Head of caudate nucleus (tissue), 42 donors: ENCODE results near the gene CNN2.

Experiments used
- DNase-seq, 42 donors: peaks; one replicate each; pipeline versions ENCODE4 v3.0.0 to v3.0.0-alpha.2; 2020 to 2021; ENCODE audit warnings: mixed read lengths in 7 of 42
- intact Hi-C: fragments of 100-400 bp; cut with DNase I; formaldehyde crosslinking; loops from one replicate; pipeline ENCODE4 v1.15.0; 2022

CNN2 gene

DNA sequence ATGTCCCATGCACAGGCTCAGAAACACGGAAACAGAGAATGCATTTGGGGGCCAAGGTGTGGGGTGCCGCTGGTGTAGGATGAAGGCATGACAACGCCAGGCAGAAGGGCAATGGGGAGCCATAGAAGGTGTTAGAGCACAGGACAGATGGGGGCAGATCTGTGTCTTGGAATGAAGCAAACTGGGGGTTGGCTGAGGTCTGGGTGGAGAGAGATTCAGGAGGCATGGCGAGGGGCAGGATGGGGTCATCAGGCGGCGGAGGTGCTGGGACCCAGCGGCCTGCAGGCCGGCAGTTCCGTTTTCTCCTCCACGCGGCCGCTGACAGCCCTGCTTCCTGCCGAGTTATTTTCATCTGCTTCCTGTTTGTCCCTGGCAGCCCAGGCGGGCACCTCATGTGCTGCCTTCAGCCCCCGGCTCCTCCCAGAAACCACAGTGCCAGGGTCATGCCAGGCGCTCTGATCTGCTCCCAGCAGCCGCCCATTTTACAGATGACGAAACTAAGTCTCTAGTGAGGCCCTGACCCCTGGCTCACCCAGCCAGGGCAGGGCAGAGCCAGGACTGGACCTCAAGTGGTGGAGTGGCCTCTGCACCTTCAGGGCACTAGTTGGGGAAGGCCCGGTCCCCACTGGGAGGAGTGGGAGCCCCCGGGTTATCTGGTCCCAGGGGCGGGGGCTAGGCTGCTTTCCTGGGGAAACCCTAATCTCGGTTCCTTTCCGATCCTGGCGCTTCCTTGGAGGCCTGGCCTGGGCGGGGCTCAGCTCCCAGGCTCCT lies 42.8 kb downstream of the CNN2 start:
- intact Hi-C loops = no loop called here
- peak in 33 of 42 donors; percentile 22 to 70 (median 43) for DNase-seq

DNA sequence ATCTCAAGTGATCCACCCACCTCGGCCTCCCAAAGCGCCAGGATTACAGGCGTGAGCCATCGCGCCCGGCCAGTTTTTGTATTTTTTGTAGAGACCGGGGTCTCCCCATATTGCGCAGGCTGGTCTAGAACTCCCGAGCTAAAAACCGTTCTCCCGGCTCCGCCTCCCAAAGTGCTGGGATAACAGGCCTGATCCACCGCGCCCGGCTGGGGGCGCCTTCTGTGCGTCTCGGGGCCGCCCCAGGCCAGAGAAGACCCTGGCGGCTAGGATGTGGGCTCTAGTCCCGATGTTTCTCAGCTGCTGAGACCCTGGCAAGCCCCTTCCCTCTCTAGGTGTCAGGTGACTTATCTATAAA lies 44.1 kb downstream of the CNN2 start:
- no peak for DNase-seq
- intact Hi-C loops = no loop called here

DNA sequence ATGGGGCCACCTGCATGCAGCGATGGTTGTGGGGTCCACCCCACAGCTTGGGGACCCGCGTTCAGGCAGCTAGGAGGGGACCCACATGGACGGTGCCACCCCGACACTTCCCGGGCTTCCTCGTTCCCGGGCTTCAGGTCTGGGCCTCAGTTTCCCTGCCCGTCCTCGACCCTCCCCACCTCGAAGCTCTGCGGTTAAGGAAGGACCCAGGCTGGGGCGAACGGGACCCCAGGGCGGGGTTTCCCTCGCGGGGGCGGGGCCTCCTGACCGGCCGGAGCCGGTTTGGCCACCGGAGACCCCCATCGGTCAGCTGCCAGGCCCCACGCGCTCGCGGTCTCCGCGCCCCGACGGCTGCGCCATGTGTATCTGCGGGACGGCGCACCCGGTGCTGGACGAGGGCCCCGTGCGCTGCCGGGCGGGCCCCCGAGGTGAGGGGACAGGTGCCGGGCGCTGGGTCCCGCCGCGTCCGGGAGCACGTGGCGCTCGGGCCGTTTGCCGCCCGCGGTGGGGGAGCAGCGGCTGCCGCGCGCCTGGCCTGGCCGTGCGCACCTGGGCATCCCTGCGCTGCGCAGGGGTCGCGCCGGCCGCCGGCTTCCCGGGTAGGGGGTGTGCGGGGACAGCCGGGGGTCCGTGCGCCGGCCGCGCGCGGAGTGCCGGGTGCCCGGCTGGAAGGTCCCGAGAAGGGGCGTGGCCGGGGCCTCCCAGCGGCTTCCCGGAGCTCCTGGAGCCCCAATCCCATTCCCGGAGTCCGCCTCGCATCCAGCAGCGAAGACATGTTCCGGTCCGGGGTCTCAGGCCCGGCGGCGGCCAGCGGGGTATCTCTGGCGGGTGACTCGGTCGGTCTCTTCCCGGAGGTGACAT lies 44.8 kb downstream of the CNN2 start:
- intact Hi-C loops = no loop called here
- DNase-seq = no peak

DNA sequence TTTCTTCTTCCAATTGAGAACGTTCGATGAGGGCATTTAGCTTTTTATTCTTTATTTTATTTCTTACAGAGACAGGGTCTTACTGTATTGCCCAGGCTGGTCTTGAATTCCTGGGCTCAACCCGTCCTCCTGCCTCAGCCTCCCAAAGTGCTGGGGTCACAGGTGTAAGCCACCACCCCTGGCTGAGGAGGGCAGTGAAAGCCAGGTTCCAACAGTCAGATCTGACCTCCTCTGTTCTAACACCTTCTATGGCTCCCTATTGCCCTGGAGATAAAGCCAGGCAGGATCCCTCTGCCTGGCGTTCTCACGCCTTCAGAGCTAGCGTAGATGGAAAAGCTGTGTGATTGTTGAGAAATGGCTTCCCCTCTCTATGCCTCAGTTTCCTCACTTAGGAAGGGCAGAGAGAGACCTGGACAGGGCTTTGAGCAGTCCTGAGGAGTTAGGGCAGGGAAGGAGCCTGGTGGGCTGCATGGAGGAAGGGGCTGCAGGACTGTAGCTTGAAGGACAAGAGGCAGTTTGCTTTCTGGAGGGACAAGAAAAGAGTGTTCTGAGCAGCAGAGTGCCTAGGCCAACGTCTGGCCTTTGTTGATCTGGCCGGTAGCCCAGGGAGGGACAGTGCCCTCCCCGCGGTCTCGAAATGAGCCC lies 46.1 kb downstream of the CNN2 start:
- no peak for DNase-seq
- intact Hi-C loops = no loop called here

DNA sequence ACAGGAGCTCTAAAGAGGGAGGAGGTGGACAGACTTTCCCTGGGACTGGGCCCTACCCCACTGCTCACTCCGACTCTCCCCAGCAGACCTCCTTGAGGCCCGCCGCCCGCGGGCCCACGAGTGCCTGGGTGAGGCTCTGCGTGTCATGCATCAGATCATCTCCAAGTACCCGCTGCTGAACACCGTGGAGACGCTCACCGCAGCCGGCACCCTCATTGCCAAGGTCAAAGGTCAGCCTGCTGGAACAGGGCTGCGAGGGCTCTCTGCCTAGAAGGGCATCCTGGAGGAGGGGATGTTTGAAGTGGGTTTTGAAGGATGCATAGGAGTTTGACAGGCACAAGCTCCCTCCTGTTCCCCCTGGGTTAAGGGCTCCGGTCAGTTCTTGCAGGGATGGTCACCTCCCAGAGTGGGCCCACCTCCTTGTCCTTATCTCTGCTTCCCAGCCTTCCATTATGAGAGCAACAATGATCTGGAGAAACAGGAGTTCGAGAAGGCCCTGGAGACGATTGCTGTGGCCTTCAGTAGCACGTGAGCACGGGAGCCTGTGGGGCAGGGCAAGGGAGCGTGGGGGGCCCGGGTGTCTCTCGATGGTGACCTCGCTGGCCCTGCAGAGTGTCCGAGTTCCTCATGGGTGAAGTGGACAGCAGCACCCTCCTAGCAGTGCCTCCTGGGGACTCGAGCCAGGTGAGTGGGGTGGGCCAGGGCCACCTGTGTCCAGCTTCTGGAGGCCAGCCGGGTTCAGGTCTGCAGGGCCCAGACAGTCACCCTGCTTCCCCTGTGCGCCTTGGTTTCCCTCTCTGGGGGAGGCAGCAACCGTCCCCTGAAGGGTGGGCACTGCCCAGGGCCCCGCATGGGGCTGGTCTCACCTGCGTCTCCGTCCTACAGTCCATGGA lies 46.9 kb downstream of the CNN2 start:
- DNase-seq = no peak
- intact Hi-C loops = no loop called here

DNA sequence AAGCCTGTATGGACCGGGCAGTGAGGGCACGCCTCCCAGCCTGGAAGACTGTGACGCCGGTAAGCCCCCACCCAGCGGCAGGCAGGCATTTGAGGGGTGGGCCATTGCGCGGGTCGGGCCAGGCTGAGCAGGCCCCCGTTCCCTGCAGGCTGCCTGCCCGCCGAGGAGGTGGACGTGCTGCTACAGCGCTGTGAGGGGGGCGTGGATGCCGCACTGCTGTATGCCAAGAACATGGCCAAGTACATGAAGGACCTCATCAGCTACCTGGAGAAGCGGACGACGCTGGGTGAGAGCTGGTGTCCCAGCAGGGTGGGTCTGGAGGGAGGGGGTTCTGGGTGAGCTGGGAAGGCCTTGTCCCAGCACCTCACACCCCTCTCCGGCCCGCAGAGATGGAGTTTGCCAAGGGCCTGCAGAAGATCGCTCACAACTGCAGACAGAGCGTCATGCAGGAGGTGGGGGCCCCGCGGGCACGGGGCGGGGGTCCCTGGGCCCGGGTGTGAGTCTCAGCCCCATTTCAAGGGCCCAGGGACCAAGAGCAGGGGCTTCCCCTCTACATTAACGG lies 47.6 kb downstream of the CNN2 start:
- intact Hi-C loops = no loop called here
- no peak for DNase-seq

DNA sequence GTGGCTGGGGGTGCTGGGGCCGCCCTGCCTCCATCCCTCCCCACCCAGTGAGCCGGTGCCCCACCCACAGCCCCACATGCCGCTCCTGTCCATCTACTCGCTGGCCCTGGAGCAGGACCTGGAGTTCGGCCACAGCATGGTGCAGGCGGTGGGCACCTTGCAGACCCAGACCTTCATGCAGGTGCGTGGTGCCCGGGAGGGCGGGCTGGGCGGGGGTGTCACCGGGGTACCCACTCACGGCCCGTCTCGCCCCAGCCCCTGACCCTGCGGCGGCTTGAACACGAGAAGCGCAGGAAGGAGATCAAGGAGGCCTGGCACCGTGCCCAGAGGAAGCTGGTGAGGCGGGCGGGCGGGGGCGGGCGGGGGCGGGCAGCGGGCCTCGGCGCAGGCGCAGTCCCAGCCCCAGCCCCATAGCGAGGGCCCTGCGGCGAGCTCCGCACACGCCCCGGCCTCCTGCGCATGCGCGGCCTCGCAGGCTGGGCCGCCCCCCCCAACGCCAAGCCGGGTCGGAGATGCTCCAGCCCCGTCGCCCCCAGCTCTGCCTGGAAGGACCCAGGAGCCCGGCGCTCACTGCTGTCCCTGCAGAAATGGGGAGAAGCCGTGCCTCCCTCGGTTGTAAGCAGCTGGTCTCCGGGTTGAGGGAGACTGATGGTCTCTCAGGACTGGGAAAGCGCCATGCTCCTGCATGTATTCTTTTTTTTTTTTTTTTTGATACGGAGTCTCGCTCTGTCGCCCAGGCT lies 48.3 kb downstream of the CNN2 start:
- DNase-seq = peak in 41 of 42 donors; percentile 23 to 82 (median 62)
- intact Hi-C loops = no loop called here

DNA sequence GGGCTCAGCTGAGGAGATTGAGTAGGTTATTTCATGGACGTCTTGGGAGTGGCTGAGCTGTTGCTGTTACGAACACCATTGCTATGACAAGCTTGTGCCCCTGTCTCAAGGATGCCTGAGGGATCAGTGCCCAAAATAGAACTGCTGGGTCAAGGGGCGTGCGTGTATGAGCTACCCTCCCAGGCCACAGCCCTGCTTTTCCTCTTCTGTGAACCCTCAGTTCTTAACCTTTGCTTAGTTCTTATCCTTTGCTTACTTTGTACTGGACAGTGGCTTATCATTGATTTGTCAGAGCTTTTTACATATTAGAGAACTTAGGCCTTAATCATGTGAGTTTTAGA lies 49.6 kb downstream of the CNN2 start:
- intact Hi-C loops = no loop called here

DNA sequence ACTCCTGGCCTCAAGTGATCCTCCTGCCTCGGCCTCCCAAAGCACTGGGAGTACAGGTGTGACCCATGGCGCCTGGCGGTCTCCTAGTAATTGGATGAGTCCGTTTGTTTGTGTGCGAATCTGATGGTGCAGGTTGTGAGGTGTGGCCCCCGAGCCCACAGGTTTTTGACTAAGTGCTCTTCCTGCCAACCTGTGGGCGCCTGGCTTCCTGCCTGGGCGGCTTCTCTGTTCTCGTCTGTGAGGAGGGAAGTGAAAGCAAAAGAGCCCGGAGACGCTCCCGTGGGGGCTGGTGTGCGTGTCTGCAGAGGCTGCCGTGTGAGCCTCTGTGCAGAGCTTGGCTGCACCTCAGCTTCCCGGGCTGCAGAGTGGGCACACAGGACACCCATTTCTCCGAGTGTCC lies 50.5 kb downstream of the CNN2 start:
- intact Hi-C loops = no loop called here
- peak; percentile 38 to 89 (median 74) for DNase-seq

More for the DNA sequence above, 49.6 kb downstream of the CNN2 start:
- DNase-seq = no peak

DNA sequence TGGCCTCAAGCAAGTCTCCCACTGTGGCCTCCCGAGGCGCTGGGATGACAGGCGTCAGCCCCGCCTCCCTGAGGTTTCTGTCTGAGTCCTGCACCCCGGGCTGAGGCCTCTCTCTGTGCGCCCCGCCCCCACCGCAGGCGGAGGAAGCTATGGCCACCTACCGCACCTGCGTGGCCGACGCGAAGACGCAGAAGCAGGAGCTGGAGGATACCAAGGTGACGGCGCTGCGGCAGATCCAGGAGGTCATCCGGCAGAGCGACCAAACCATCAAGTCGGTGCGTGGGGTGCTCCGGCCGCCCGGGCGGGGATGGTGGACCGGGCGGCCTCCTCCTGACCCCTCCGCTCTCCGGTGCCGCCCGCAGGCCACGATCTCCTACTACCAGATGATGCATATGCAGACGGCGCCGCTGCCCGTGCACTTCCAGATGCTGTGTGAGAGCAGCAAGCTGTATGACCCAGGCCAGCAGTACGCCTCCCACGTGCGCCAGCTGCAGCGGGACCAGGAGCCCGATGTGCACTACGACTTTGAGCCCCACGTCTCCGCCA lies 53.2 kb downstream of the CNN2 start:
- no peak for DNase-seq
- intact Hi-C loops = no loop called here

DNA sequence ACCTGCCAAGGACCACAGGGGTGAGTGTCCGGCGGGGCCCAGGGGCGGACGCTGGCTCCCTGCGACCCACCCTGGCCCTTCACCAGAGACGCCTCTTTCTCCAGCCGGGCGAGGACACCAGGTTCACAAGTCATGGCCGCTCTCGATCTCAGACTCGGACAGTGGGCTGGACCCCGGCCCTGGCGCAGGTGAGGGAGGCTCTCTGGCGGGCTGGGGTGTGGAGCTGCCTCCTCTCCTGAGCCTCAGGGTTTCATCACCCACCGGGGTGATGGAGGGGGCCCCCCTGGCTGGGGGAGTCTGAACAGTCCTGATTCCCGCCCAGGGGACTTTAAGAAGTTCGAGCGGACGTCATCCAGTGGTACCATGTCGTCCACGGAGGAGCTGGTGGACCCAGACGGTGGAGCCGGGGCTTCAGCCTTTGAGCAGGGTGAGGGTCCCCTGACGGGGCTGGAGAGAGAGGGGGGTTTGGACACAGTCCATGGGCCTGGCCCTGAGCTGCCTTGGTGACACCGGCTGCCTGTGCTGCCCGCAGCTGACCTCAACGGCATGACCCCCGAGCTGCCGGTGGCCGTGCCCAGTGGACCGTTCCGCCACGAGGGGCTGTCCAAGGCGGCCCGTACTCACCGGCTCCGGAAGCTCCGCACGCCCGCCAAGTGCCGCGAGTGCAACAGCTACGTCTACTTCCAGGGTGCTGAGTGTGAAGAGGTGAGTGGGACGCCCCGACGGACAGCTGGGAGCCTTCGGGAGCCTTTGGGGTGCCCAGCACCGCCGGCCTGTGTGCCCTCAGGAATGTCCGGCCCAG lies 54.2 kb downstream of the CNN2 start:
- intact Hi-C loops = no loop called here
- no peak for DNase-seq

DNA sequence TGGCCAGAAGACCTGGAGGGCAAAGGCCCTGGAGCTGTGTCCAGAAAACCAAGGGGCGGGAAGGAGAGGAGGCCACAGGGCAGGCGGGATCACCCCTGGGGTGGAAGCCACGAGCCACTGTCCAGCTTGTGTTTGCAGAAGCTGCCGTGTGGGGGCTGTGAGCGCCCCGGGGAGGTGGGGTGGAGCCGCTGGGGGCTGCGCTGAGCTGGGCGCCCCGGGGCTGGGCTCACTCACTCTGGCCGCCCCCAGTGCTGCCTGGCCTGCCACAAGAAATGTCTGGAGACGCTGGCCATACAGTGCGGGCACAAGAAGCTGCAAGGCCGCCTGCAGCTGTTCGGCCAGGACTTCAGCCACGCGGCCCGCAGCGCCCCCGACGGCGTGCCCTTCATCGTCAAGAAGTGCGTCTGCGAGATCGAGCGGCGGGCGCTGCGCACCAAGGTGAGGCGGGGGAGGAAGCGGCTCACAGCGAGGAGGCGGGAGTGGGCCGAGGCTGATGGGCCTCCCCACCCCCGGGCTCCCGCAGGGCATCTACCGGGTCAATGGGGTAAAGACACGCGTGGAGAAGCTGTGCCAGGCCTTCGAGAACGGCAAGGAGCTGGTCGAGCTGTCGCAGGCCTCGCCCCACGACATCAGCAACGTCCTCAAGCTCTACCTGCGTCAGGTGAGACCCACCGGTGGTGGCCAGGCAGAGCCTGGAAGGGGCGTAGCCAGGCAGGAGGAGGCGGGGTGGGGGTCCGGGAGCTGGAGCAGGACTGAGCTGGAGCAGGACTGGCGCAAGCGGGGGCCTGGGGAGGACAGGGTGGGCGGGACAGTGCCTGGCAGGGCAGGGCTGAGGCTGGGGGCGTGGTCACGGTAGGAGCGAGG lies 55.1 kb downstream of the CNN2 start:
- intact Hi-C loops = no loop called here
- DNase-seq = no peak

DNA sequence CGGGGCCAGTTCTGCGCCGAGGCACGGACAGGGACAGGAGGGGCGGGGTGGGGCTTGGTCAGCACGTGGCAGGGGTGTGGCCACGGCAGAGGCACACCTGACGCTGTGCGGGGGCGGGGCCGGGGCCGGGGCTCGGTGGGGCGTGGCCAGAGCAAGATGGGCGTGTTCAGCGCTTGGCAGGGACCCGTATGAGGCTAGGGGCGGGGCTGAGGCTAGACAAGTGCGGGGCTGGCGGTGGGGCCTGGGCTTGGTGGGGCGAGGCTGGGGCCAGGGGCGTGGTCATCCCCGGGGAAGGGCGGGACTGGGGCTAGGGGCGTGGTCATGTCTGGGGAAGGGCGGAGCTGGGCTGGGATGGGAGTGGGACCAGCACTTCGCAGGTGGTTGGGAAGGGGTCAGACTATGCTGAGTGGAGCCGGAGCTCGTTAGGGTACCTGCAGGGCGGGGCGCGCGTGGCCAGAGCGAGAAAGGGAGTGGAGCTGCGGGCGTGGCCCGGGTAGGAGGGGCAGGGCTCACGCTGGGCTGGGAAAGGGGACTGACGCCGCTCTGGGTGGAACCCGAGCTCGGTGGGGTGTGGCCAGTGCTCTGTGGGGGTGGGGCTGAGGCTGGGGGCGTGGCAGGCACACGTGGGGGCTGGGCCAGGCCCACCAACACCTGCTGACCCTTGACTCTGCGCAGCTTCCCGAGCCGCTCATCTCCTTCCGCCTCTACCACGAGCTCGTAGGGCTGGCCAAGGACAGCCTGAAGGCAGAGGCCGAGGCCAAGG lies 55.9 kb downstream of the CNN2 start:
- intact Hi-C loops = no loop called here
- DNase-seq = no peak

DNA sequence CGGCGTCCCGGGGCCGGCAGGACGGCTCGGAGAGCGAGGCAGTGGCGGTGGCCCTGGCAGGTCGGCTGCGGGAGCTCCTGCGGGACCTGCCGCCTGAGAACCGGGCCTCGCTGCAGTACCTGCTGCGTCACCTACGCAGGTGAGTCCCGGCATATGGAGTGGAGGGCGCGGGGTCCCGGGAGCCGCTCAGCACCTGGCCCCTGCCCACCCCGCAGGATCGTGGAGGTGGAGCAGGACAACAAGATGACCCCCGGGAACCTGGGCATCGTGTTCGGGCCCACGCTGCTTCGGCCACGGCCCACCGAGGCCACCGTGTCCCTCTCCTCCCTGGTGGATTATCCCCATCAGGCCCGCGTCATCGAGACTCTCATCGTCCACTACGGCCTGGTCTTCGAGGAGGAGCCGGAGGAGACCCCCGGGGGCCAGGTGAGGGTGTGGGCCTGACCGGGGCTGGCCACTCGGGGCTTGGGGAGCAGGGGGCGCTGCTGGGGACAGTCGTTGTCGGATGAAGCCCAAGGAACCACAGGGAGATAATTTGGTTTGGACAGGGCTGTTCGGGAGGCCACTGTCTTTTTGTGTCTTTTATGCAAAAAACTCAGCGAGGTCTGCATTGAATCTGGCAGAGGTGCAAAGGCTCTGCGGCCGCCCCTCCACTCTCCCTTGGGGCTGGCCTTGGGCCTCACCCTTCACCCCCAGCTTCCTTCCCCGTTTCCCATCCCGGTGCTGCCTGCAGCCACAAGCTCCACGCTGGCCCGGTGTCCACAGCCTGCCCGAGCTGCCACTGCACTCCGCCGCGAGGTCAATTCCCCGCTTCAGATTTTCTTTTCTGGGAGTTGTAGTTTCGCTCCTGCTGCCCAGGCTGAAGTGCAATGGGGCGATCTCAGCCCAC lies 56.8 kb downstream of the CNN2 start:
- no peak for DNase-seq
- intact Hi-C loops = no loop called here
